ENCODE results near the gene FURIN. TPM values are rescaled to one million over a fixed set of nuclear protein-coding genes. Genes with fewer than 3 reads are reported as not detected.

Gene FURIN
- total RNA-seq, 1 donor from 2014 or later, result 122 TPM

DNA sequence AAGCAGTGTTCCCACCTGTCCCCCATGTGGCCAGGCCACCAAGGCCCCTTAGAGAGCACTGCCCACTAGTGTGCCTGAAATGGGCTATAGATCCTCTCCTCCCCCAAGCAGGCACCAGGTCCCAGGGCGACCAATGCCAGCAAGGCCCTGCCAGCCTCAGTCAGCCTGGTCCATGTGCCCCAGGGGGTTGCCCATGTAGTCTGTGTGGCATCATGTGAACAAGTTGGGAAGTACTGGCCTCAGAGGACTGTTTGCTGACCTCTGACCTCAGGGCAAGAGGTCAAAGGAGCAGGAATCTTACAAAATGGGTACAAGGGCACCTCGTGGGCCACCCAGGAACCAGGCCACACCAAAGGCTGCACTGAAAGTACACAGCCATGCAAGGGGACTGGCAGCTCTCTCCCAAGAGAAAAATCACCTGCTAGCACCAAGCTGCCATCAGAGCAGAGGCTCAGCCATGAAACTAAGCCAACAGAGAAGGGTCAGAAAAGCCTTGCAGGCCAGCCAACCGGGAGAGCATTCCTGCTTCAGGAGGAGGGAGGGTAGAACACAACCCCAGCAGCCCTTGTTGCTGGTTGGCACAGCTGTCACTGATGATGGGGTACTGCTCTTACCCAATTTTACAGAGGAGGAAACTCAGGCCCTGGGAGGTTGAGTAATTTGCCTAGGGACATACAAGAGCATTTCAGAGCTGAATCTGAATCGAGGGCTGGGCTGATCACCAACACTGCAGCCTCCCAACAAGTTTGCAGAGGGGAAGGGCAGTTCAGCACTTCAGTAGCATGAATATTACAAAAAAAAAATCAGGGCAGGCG lies 5.2 kb upstream of the FURIN start:
- no peak for FAIRE-seq
- H4K20me1 ChIP-seq (ENCODE audit: insufficient read depth, low read length), result no peaks in the 10 kb centered on the region
- no peak overlapping the region for H2AFZ ChIP-seq (ENCODE audit: low read depth, low read length)
- Mint-ChIP-seq H3K4me3 (ENCODE audit: unreplicated experiment) (no peak overlapping the region), H3K4me1 (ENCODE audit: low read depth, unreplicated experiment) (peaks cover 8% of the 10 kb centered on the region), H3K36me3 (ENCODE audit: low read depth, unreplicated experiment) (peaks cover 3% of the 10 kb centered on the region), H3K27ac (ENCODE audit: unreplicated experiment) (no peak overlapping the region), H3K27me3 (ENCODE audit: low read depth, unreplicated experiment) (peaks cover 5% of the 10 kb centered on the region), H3K9me3 (ENCODE audit: unreplicated experiment) (no peaks in the 10 kb centered on the region)
- H3K4me2 ChIP-seq (ENCODE audit: low read length), result no peak overlapping the region
- peaks cover 4% of the 10 kb centered on the region for H3K4me1 ChIP-seq (ENCODE audit: insufficient read depth, low read length)
- no peak overlapping the region for H3K4me3 ChIP-seq (ENCODE audit: insufficient read depth, low read depth, low read length)
- no peaks in the 10 kb centered on the region for H3K27me3 ChIP-seq (ENCODE audit: insufficient read depth, low read length)
- TF ChIP-seq EZH2 (IDR thresholded peaks at IDR 0.05; ENCODE audit: insufficient read depth, low read length) (no peak), CTCF (IDR thresholded peaks at IDR 0.05; ENCODE audit: insufficient read depth, low read depth, low read length) (no peak)
- no peaks in the 10 kb centered on the region for H3K9me3 ChIP-seq (ENCODE audit: insufficient read depth, low read depth, low read length)
- H3K36me3 ChIP-seq (ENCODE audit: insufficient read depth, low read length), result no peaks in the 10 kb centered on the region
- H3K27ac ChIP-seq (ENCODE audit: low read depth, low read length), result no peak overlapping the region
- H3K9ac ChIP-seq (ENCODE audit: low read length), result no peak overlapping the region
- H3K79me2 ChIP-seq (ENCODE audit: insufficient read depth, low read length), result no peaks in the 10 kb centered on the region
- DNase-seq (ENCODE audit: low read depth), result no peak

- TF ChIP-seq EZH2 (IDR thresholded peaks at IDR 0.05; ENCODE audit: insufficient read depth, low read length) (no peak), CTCF (IDR thresholded peaks at IDR 0.05; ENCODE audit: insufficient read depth, low read depth, low read length) (no peak)
- FAIRE-seq (no peak), DNase-seq (ENCODE audit: low read depth) (no peak)
- no peak overlapping the region for H3K4me2 ChIP-seq (ENCODE audit: low read length)
- no peak overlapping the region for H3K4me3 ChIP-seq (ENCODE audit: insufficient read depth, low read depth, low read length)
- H3K36me3 ChIP-seq (ENCODE audit: insufficient read depth, low read length), result no peaks in the 10 kb centered on the region
- H3K27me3 Mint-ChIP-seq (ENCODE audit: low read depth, unreplicated experiment), result peaks cover 5% of the 10 kb centered on the region
- no peaks in the 10 kb centered on the region for H3K27me3 ChIP-seq (ENCODE audit: insufficient read depth, low read length)
- H3K9ac ChIP-seq (ENCODE audit: low read length), result no peak overlapping the region
- H3K4me3 Mint-ChIP-seq (ENCODE audit: unreplicated experiment), result no peak overlapping the region
- H3K9me3 Mint-ChIP-seq (ENCODE audit: unreplicated experiment), result no peaks in the 10 kb centered on the region
- peaks cover 16% of the 10 kb centered on the region for H3K4me1 Mint-ChIP-seq (ENCODE audit: low read depth, unreplicated experiment)
- no peaks in the 10 kb centered on the region for H3K9me3 ChIP-seq (ENCODE audit: insufficient read depth, low read depth, low read length)
- H3K27ac ChIP-seq (ENCODE audit: low read depth, low read length), result no peak overlapping the region
- H3K4me1 ChIP-seq (ENCODE audit: insufficient read depth, low read length), result peaks cover 8% of the 10 kb centered on the region
- H3K27ac Mint-ChIP-seq (ENCODE audit: unreplicated experiment), result no peak overlapping the region
- peaks cover 3% of the 10 kb centered on the region for H3K36me3 Mint-ChIP-seq (ENCODE audit: low read depth, unreplicated experiment)
- H2AFZ ChIP-seq (ENCODE audit: low read depth, low read length), result no peak overlapping the region
- H3K79me2 ChIP-seq (ENCODE audit: insufficient read depth, low read length), result no peaks in the 10 kb centered on the region
- H4K20me1 ChIP-seq (ENCODE audit: insufficient read depth, low read length), result no peaks in the 10 kb centered on the region
Observed at GRCh38 chr15:90863987-90864386, 4.4 kb upstream of the FURIN start.

DNA sequence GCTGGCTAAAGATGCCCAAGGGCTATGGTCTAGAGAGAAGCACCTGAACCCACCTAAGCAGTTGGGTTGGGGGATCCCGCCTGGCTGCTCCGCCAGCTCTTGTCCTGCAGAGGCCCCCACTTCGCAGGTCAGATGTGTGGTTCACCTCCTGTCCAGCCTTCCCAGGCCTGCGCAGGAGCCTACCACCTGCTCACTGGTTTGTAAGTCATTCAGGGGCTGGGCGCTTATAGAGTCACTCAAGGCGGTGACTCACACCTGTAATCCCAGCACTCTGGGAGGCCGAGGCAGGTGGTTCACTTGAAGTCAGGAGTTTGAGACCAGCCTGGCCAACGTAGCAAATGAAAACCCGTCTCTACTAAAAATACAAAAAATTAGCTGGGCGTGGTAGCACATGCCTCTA lies 3.9 kb upstream of the FURIN start:
- no peak overlapping the region for H2AFZ ChIP-seq (ENCODE audit: low read depth, low read length)
- H3K36me3 ChIP-seq (ENCODE audit: insufficient read depth, low read length), result no peaks in the 10 kb centered on the region
- H3K9me3 Mint-ChIP-seq (ENCODE audit: unreplicated experiment), result no peaks in the 10 kb centered on the region
- H3K36me3 Mint-ChIP-seq (ENCODE audit: low read depth, unreplicated experiment), result peaks cover 3% of the 10 kb centered on the region
- no peaks in the 10 kb centered on the region for H3K9me3 ChIP-seq (ENCODE audit: insufficient read depth, low read depth, low read length)
- peaks cover 21% of the 10 kb centered on the region for H3K4me1 Mint-ChIP-seq (ENCODE audit: low read depth, unreplicated experiment)
- H3K27me3 Mint-ChIP-seq (ENCODE audit: low read depth, unreplicated experiment), result peaks cover 5% of the 10 kb centered on the region
- H3K27ac Mint-ChIP-seq (ENCODE audit: unreplicated experiment), result no peak overlapping the region
- no peak overlapping the region for H3K4me3 ChIP-seq (ENCODE audit: insufficient read depth, low read depth, low read length)
- H3K4me3 Mint-ChIP-seq (ENCODE audit: unreplicated experiment), result no peak overlapping the region
- H4K20me1 ChIP-seq (ENCODE audit: insufficient read depth, low read length), result no peaks in the 10 kb centered on the region
- no peaks in the 10 kb centered on the region for H3K79me2 ChIP-seq (ENCODE audit: insufficient read depth, low read length)
- TF ChIP-seq CTCF (IDR thresholded peaks at IDR 0.05; ENCODE audit: insufficient read depth, low read depth, low read length) (no peak), EZH2 (IDR thresholded peaks at IDR 0.05; ENCODE audit: insufficient read depth, low read length) (no peak)
- DNase-seq (ENCODE audit: low read depth) (no peak), FAIRE-seq (no peak)
- H3K4me2 ChIP-seq (ENCODE audit: low read length), result no peak overlapping the region
- no peaks in the 10 kb centered on the region for H3K27me3 ChIP-seq (ENCODE audit: insufficient read depth, low read length)
- no peak overlapping the region for H3K27ac ChIP-seq (ENCODE audit: low read depth, low read length)
- peaks cover 13% of the 10 kb centered on the region for H3K4me1 ChIP-seq (ENCODE audit: insufficient read depth, low read length)
- H3K9ac ChIP-seq (ENCODE audit: low read length), result no peak overlapping the region

All from astrocyte (in vitro differentiated cells and primary cell).